Stimulated activated CD8-positive, alpha-beta memory T cell treated with anti-CD3 and anti-CD28 coated beads, Interleukin-12 subunit alpha, Interleukin-12 subunit beta, amount 100 ng/mL, for 4 hours (primary cell): ENCODE data around the gene BCL11B.

Source experiments
- DNase-seq: peaks from one replicate; pipeline ENCODE4 v3.0.0-alpha.2; 2020; ENCODE audit warnings: low read depth

The BCL11B gene

GRCh38 chr14:99286761-99287160 lies 14.8 kb upstream of the BCL11B start:
- no peak for DNase-seq

DNA sequence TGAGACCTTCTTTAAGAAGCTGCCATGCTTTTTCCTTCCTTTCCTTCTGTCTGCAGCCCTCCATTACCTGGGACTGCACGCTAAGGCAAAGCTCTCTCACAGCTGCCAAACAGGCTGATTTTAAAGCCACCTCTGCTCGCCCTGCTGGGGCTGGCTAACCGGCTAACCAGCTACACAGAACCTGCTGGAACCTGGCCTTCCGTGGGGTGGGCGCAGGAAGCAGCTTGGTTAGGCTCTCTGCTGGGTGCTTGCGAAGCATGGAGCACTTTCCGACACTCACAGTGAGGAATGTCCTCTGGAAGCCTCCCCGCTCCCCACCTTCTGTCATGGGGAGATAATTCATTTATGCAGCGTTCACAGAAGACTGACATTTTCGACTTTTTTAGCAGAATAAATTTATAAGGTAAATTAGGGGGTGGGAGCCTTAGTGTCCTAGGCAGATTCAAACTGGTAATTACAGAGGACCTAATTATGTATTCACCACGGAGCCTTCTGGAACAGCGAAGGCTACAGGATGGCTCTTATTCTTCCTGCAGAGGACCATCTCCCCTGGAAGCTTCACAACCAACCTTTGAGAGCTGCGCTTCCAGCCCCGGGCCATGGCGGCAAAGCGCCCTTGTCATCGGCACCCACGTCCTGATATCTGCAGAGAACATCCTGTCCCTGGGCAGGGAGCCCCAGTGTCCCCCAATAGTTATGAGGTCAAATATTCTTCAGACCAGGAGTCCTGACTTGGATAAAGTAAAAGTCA lies 12.4 kb upstream of the BCL11B start:
- no peak for DNase-seq

DNA sequence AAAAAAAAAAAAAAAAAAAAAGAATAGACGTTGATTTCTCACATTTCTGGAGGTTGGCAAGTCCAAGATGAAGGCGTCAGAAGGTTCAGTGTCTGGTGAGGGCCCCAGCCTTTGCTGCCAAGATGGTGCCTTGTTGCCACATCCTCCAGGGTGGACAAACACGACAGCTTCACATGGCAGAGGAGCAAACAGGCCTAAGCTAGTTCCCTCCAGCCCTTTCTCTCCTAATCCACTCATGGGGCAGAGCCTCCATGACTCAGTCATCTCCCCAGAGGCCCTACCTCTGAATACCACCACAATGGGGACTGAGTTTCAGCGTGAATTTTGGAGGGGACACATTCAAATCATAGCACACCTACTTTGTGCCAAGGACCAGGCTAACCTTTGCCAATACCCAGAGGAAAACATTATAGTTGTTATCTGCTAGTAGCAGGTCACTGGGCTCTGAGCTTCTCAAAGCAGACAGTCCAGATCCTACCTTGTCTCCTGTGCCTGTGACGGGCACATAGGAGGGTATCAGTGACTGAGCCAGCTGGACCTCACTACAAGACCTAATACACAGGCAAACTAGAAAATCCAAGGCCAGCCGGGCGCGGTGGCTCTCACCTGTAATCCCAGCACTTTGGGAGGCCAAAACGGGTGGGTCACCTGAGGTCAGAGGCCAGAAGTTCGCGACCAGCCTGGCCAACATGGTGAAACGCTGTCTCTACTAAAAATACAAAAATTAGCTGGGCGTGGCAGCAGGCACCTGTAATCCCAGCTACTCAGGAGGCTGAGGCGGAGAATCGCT lies 10.5 kb upstream of the BCL11B start:
- DNase-seq, result no peak

- DNase-seq, result no peak
Measured at GRCh38 chr14:99281396-99281795, 9.4 kb upstream of the BCL11B start.

DNA sequence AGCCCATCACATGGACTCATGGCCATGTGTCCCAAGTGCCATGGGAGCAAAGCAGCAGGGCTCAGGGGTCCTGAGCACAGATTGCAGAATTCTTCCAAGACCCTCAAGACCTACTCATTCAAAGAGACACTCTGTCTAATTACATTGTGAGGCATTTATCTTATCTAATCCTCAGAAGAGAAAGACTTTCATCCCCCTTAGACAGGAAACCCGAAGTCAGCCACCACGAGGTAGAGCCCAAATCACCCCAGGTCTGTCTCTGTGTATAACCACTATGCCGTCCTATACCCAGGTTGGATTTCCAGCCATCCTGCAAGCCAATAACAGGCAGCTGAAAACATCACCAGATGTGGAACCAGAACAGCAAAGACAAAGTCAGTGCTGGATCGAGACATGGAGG lies 8.9 kb upstream of the BCL11B start:
- no peak for DNase-seq

- DNase-seq, result no peak
Measured at GRCh38 chr14:99280066-99280731, 8.2 kb upstream of the BCL11B start.

DNA sequence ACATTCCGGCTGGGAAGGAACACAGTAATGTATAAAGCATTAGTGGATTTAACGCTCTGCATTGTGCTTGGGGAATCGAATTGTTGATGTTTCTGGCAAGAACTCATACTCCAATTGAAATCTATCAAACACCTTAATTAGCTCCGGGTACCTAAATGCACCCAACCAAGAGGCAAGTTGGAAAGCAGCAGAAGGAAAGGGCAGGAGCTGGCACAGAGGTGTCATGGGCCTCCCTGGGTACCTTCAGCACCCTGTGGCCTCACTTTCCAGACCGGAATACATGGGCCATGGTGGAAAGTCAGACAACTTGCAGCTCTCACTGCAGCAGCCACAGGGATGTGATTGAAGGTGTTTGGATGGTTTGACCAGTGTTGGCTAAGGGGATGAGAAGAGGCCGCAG lies 6.8 kb upstream of the BCL11B start:
- DNase-seq, result no peak

DNA sequence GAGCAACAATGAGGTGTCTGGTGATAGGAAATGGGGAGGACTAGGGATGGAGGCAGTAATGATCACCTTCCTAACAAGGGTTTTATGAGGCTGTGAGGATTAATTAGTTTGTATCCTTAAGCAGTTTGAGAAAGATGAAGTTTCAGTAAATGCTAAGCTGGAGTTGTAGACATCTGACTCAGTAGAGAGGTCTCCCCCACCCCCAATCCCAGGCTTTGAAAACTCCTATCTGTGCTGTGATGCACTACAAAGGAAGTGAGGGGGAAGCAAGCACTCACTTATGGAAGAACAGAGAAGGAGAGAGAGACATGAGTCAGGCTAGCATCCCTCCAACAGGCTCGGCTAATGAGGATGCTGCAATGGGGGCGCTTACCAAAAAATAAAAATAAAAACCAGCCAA lies 5.5 kb upstream of the BCL11B start:
- DNase-seq, result no peak

- DNase-seq, result no peak
Measured at GRCh38 chr14:99276482-99276881, 4.5 kb upstream of the BCL11B start.

DNA sequence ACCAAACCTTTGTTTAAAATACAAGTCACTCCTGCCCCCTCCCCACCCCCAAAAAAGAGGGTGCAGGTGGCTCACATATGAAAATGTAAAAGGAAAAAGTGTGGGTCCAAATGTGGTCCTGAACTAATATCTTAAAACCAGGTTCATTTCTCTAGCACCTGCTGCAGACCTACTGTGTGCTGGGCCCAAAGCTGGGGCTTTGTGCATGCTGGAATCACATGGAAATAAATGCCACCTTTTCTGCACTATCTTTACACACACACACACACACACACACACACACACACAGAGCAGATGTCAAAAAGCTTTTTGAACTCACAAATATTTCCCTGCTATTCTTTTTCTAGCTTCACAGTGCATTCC lies 3.2 kb upstream of the BCL11B start:
- DNase-seq, result no peak

- DNase-seq, result no peak
Measured at GRCh38 chr14:99274346-99275221, 2.6 kb upstream of the BCL11B start.

DNA sequence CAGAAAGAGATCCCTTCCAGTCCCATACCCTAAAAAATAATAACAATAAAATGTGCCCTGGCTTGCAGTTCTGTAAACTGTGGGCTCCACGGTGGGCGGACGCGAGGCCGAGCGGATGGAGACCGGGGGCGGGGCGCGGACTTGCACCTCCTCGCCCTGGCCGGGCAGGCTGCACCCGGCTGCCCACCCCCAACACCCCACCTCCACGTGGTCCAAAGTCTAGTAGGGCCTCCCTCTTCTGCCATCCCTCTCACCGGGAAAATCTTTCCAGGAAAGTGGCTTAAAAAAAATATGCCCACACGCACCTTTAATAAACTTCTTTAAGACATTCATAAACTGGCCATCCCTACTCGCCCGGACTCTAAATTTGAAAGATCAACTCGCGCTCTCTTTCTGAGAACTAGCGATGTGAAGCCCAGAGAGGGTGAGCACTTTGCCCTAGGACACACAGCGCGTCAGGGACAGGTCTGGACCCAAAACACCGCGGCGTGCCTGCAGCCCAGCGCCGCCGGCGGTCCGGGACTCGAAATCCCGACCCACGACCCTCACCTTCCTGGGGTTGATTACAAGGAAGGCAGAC lies 1.9 kb upstream of the BCL11B start:
- DNase-seq, result no peak

DNA sequence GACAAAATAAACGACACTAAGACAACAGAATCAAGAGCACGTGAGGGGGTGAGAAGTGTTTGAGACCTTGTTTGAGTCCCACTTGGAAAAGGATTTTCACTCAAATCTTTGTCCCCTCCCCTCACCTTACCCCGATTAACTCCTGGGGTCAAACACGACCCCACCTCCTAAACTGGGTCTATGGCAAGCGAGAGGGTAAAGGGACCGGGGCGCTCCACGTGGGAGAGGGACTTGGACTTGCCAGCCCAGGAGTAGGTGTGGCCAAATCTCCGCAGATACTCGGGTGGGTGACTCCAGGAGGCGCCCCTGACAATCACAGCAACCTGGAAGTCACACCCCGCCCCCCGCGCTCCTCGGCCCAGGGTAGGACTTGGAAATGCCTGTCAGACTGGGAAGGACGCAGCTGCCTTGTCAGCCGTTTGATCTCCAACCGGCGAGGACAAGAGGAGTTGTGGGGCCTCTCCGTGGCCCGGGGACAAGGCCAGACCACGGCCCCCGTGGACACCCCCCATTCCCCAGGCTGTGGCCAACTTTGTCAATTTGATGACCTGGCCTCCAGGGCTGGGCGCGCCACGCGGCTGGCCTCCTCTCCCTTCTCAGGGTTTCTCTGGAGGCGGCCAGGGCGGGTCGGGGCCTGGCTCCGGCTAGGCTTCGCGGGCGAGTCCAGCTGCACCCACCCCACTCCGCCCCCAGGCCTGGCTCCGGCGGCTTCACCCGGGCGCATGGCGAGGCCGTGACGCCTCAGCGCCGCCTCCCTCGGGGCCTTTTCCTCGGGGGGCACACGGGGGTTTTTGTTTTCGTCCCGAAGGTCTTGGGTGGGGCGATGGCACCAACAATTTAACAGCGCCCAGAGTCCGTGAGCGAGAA lies 1.1 kb upstream of the BCL11B start:
- peak; percentile 42 for DNase-seq

DNA sequence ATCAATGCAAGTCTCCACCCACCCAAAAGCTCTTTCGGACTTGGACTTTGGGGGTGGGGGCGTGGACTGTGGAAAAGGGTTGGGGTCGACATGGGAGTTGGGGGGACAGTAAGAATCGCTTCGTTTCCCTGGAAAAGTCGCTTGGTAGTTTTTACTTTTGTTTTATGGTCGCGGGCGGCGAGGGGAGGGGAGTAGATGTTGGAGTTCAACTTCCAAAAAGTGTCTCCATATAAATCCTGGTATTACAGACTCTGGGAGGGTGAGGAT lies 568 bp upstream of the BCL11B start:
- no peak for DNase-seq

DNA sequence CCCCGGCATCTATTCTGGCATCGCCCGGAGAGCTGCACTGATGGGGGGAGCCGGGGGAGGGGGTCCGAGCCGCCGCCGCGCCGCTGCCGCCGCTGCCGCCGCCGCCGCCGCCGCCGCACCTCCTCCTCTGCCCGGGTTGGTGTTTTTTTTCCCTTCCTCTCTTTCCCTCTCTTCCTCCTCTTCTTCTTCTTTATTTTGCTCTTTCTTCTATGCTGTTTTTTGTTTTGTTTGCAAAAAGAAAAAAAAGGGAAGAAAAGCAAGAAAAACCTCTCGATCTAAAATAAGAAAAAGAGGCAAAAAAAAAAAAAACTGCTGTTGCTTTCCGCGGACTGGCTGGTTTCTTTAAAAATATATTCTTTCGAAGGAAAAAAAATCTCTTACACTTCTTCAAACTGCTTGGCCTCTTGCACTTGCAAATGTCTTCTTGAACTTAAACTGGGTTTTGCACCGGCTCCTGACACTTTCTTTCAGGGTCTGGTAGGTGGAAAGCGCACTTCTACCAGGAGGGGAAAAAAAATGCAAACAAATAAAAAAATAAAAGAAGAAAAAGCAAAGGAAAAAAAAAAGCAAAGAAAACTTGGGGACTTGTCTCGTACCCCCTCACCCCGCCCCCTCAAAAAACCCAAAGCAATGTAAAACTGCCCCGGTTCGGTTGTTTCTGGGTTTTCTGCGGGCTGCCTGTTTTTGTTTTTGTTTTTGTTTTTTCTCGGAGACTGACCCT lies 616 bp downstream of the BCL11B start:
- DNase-seq, result no peak

DNA sequence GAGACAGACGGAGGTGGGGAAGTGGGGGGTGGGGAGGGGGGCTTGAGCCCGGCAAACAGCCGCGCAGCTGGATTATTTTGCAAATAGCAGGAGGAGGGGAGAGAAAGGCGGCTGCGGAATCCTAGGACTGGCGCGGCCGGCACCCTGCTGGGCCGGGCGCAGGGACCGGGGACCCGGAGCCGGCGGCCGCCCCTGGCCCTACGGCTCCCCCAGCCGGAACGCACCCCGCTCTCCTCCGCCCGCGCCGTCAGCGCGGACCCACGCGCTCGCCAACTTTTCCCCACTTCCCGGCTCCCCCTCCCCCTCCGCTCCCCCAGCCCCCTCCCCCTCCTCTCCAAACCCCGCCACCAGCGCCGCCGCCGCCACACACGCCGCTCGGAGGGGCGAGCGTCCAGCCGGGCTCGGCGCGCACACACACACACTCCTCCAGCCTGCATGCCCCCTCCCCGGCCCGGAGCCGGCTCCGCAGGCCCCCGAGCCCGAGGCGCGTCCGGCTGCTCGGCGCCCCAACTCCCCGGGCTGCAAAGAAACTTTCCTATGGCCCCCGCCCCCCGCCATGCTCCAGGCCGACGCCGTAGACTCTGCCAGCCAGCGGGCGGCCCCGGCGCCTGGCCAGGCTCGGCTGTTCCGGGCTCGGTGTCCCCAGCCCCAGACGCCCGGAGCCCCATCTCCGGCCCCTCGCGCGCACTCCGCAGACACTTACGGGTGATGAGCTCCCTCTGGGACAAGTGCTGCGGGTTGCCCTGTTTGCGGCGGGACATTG lies 1.4 kb downstream of the BCL11B start:
- DNase-seq, result no peak

DNA sequence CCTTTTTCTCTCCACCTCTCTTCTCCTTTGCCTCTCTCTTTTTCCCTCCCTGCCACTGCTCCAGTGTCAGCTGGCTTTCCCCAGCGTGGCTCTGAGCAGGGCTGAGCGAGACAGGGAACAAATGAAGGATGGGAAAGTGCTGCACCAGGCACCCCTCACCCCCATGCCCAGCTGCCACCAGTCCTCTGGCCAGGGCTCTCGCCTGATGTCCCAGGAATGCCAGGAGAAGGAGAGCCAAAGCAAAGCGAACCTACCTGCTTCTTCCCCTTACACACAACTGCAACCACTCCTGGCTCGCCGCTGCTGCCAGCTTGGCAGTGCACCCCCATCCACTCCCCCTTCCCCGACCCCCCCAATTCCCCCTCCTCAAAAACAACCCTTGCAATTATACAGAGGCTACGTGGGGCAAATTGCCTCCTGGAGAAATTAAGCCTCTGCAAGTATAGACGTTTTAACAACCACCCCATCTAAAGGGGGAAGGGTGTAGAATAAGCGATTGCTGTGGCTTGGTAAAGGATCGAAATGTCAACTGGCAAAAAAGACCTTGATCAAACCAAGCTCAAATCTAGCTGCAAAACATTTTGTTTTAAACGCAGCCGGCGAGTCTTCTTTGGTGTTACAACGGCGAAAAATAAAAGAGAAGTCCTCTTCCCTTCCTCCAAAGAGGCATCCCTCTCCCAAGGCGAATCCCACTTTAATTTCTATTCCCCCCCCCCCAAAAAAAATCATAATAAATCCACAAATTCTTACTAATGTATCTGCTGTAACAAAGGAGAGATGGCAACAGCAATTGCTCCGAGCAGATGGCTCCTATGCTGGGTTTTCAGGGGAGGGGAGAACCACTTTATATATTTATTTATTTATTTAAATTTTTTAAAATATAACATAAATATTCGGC lies 2.9 kb downstream of the BCL11B start:
- no peak for DNase-seq
